HepG2 (cell line): ENCODE results near the gene OSGIN1. TPM values are rescaled to one million over a fixed set of nuclear protein-coding genes. Genes with fewer than 3 reads are reported as not detected.

ENCODE experiments used
- CREB1 ChIP-seq, 2 experiments: fragments of 450-650 bp in 1 of 2; IDR thresholded peaks; 2 replicates each; pipeline ENCODE4 v1.6.1; 2016 to 2017; ENCODE audit warnings: control low read depth in 1 of 2, mild to moderate bottlenecking in 1 of 2, missing compliant biosample characterization in 1 of 2, missing genetic modification characterization in 1 of 2
- ELF3 ChIP-seq: IDR thresholded peaks from 2 replicates; pipeline ENCODE4 v1.6.1; 2016; ENCODE audit warnings: missing genetic modification reagents, missing compliant biosample characterization
- GABPA ChIP-seq, 2 experiments: IDR thresholded peaks; 2 replicates each; pipeline ENCODE4 v1.6.1; 2011 to 2016; ENCODE audit warnings: low read depth in 2 of 2, low read length in 1 of 2, missing biosample characterization in 1 of 2, missing genetic modification characterization in 1 of 2
- LCORL ChIP-seq, 2 experiments: fragments of 450-650 bp in 1 of 2; sonication (generic) in 1 of 2; formaldehyde crosslinking in 1 of 2; IDR thresholded peaks; 2 replicates each; pipeline versions ENCODE4 v1.5.0 to v1.6.1; 2017 to 2020; ENCODE audit warnings: antibody characterized with exemption in 1 of 2, missing genetic modification reagents in 1 of 2
- MED1 ChIP-seq: sonication (generic); formaldehyde crosslinking; IDR thresholded peaks from 2 replicates; pipeline ENCODE4 v1.4.0; 2020; ENCODE audit warnings: missing genetic modification reagents
- POLR2A ChIP-seq, 2 experiments: IDR thresholded peaks; 2 replicates each; pipeline ENCODE4 v1.6.1; 2011; ENCODE audit warnings: low read depth in 2 of 2, low read length in 2 of 2, mild to moderate bottlenecking in 1 of 2, moderate library complexity in 1 of 2; ENCODE audit not compliant: insufficient read depth in 1 of 2
- SAP130 ChIP-seq: IDR thresholded peaks from 2 replicates; pipeline ENCODE4 v1.6.1; 2016; ENCODE audit warnings: low read depth
- SIX4 ChIP-seq: sonication (generic); formaldehyde crosslinking; IDR thresholded peaks from 2 replicates; pipeline ENCODE4 v1.4.0; 2020; ENCODE audit warnings: missing genetic modification reagents
- ZFAT ChIP-seq: sonication (generic); formaldehyde crosslinking; conservative IDR thresholded peaks from 2 replicates; pipeline ENCODE4 v1.8.1; 2023; ENCODE audit warnings: missing genetic modification reagents, inconsistent platforms
- ZFP82 ChIP-seq: sonication (generic); formaldehyde crosslinking; IDR thresholded peaks from 2 replicates; pipeline ENCODE4 v1.5.1; 2020; ENCODE audit warnings: mild to moderate bottlenecking, missing genetic modification reagents, borderline replicate concordance
- ZNF264 ChIP-seq: sonication (generic); formaldehyde crosslinking; IDR thresholded peaks from 2 replicates; pipeline ENCODE4 v1.4.0; 2020; ENCODE audit warnings: missing genetic modification reagents
- ZNF75D ChIP-seq: sonication (generic); formaldehyde crosslinking; IDR thresholded peaks from 2 replicates; pipeline ENCODE4 v1.8.1; 2023; ENCODE audit warnings: missing genetic modification reagents, mild to moderate bottlenecking, borderline replicate concordance
- ZSCAN20 ChIP-seq: sonication (generic); formaldehyde crosslinking; IDR thresholded peaks from 2 replicates; pipeline ENCODE4 v1.4.0; 2020; ENCODE audit warnings: missing genetic modification reagents, mild to moderate bottlenecking, borderline replicate concordance
- ZSCAN31 ChIP-seq: sonication (generic); formaldehyde crosslinking; IDR thresholded peaks from 2 replicates; pipeline ENCODE4 v1.5.0; 2020; ENCODE audit warnings: low read depth, mild to moderate bottlenecking, missing genetic modification reagents
- polyA plus RNA-seq, 8 experiments: library from polyadenylated mRNA; depleted of rRNA in 3 of 8; stranded (reverse) in 7 of 8; unstranded in 1 of 8; fragments of >200 nt; fragmentation: Illumina TruSeq in 4 of 8; extraction: Trizol in 4 of 8; gene quantifications; 2 replicates each; pipeline versions ENCODE4 v1.2.1 to v1.2.3, GENCODE V29; 2011 to 2016; ENCODE audit warnings: low read depth in 4 of 8, missing spikeins in 1 of 8, mixed read lengths in 1 of 8; ENCODE audit not compliant: insufficient read depth in 1 of 8
- total RNA-seq, 5 experiments: library from RNA; depleted of rRNA; stranded (reverse); fragments of >200 nt; fragmentation: Illumina TruSeq; extraction: Trizol; gene quantifications; 2 replicates each; pipeline ENCODE4 v1.2.3, GENCODE V29; 2016; ENCODE audit warnings: low read depth in 1 of 5
- TF ChIP-seq, protein P1 (sequence below): sonication (generic); formaldehyde crosslinking; IDR thresholded peaks from 2 replicates; pipeline ENCODE4 v1.5.0; 2020; ENCODE audit warnings: mild to moderate bottlenecking, missing genetic modification reagents, moderate library complexity
- TF ChIP-seq, protein P2 (sequence below): IDR thresholded peaks from 2 replicates; pipeline ENCODE4 v1.6.1; 2016; ENCODE audit warnings: control low read depth
- TF ChIP-seq, protein P3 (sequence below): IDR thresholded peaks from 2 replicates; pipeline ENCODE4 v1.6.1; 2016; ENCODE audit warnings: mild to moderate bottlenecking
- TF ChIP-seq, protein P4 (sequence below): sonication (generic); formaldehyde crosslinking; IDR thresholded peaks from 2 replicates; pipeline ENCODE4 v1.4.0; 2020; ENCODE audit warnings: missing genetic modification reagents
- TF ChIP-seq, protein P5 (sequence below): IDR thresholded peaks from 2 replicates; pipeline ENCODE4 v1.6.1; 2016; ENCODE audit warnings: low read depth
- TF ChIP-seq, protein P6 (sequence below): sonication (generic); formaldehyde crosslinking; IDR thresholded peaks from 2 replicates; pipeline ENCODE4 v1.4.0; 2020; ENCODE audit warnings: low read depth, mild to moderate bottlenecking, missing genetic modification reagents

The OSGIN1 gene
- total and polyA plus RNA-seq, 2 of the 13 experiments (the other 11 are each of a cell fraction or from before 2014, with no cell fraction given), result 20.5 to 27.1 TPM

DNA sequence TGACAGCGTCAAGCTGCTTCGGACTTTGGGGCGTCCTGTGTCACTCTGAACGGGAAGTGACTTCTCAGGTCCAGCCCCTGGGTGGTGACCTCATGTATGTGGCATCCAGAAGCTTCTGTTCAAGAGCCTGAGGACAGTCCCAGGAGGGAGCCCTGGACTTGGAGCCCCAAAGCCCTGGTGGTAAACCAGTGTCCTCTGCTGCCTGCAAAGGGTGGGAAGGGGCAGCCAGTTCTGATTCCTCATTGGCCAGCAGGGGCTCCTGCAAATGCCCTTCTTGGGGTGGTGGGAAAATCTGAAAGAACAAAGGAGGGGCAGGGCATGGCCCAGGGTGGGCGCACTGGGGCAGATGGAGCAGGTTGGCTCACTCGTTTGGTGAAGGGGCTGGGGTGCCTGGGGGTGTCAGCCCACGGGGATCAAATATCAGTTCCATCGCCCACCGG, 1.6 kb downstream of the OSGIN1 start (continued):
- TF ChIP-seq GABPA (IDR thresholded peaks at IDR 0.05; ENCODE audit: low read depth, low read length) (no peak), GABPA (CRISPR knock-in tag; IDR thresholded peaks at IDR 0.05; ENCODE audit: low read depth) (no peak), ELF3 (peak; percentile 71), SAP130 (CRISPR knock-in tag) (peak; percentile 88), ZNF264 (no peak), CREB1 (IDR thresholded peaks at IDR 0.05) (0 out of 2 replicates have a peak, but pooled peaks have one; percentile 4), CREB1 (CRISPR knock-in tag; IDR thresholded peaks at IDR 0.05) (no peak), SIX4 (CRISPR knock-in tag) (no peak), ZFAT (no peak), LCORL (IDR thresholded peaks at IDR 0.05) (no peak), LCORL (CRISPR knock-in tag; IDR thresholded peaks at IDR 0.05) (peak; percentile 83), ZNF75D (CRISPR knock-in tag) (no peak), ZFP82 (CRISPR knock-in tag) (no peak), MED1 (0 out of 2 replicates have a peak, but pooled peaks have one; percentile 32), ZSCAN20 (CRISPR knock-in tag) (0 out of 2 replicates have a peak, but pooled peaks have one; percentile 34), ZSCAN31 (CRISPR knock-in tag) (no peak), POLR2A (IDR thresholded peaks at IDR 0.05; ENCODE audit: insufficient read depth in 1 of 2, low read depth in 2 of 2, low read length in 2 of 2) (peak in 1 of 2 experiments; percentile 48; a peak in 1 of 4 replicates)
- TF ChIP-seq, protein P1, sequence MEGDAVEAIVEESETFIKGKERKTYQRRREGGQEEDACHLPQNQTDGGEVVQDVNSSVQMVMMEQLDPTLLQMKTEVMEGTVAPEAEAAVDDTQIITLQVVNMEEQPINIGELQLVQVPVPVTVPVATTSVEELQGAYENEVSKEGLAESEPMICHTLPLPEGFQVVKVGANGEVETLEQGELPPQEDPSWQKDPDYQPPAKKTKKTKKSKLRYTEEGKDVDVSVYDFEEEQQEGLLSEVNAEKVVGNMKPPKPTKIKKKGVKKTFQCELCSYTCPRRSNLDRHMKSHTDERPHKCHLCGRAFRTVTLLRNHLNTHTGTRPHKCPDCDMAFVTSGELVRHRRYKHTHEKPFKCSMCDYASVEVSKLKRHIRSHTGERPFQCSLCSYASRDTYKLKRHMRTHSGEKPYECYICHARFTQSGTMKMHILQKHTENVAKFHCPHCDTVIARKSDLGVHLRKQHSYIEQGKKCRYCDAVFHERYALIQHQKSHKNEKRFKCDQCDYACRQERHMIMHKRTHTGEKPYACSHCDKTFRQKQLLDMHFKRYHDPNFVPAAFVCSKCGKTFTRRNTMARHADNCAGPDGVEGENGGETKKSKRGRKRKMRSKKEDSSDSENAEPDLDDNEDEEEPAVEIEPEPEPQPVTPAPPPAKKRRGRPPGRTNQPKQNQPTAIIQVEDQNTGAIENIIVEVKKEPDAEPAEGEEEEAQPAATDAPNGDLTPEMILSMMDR (CRISPR knock-in tag), result peak; percentile 45; the same call in 1 of the 2 replicates
- TF ChIP-seq, protein P2, sequence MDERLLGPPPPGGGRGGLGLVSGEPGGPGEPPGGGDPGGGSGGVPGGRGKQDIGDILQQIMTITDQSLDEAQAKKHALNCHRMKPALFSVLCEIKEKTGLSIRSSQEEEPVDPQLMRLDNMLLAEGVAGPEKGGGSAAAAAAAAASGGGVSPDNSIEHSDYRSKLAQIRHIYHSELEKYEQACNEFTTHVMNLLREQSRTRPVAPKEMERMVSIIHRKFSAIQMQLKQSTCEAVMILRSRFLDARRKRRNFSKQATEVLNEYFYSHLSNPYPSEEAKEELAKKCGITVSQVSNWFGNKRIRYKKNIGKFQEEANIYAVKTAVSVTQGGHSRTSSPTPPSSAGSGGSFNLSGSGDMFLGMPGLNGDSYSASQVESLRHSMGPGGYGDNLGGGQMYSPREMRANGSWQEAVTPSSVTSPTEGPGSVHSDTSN, result peak; percentile 66; the same call in 1 of the 2 replicates
- TF ChIP-seq, protein P3, sequence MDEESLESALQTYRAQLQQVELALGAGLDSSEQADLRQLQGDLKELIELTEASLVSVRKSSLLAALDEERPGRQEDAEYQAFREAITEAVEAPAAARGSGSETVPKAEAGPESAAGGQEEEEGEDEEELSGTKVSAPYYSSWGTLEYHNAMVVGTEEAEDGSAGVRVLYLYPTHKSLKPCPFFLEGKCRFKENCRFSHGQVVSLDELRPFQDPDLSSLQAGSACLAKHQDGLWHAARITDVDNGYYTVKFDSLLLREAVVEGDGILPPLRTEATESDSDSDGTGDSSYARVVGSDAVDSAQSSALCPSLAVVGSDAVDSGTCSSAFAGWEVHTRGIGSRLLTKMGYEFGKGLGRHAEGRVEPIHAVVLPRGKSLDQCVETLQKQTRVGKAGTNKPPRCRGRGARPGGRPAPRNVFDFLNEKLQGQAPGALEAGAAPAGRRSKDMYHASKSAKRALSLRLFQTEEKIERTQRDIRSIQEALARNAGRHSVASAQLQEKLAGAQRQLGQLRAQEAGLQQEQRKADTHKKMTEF, result no peak
- TF ChIP-seq, protein P4, sequence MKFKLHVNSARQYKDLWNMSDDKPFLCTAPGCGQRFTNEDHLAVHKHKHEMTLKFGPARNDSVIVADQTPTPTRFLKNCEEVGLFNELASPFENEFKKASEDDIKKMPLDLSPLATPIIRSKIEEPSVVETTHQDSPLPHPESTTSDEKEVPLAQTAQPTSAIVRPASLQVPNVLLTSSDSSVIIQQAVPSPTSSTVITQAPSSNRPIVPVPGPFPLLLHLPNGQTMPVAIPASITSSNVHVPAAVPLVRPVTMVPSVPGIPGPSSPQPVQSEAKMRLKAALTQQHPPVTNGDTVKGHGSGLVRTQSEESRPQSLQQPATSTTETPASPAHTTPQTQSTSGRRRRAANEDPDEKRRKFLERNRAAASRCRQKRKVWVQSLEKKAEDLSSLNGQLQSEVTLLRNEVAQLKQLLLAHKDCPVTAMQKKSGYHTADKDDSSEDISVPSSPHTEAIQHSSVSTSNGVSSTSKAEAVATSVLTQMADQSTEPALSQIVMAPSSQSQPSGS (CRISPR knock-in tag), result peak; percentile 87; the same call in 1 of the 2 replicates
- TF ChIP-seq, protein P5, sequence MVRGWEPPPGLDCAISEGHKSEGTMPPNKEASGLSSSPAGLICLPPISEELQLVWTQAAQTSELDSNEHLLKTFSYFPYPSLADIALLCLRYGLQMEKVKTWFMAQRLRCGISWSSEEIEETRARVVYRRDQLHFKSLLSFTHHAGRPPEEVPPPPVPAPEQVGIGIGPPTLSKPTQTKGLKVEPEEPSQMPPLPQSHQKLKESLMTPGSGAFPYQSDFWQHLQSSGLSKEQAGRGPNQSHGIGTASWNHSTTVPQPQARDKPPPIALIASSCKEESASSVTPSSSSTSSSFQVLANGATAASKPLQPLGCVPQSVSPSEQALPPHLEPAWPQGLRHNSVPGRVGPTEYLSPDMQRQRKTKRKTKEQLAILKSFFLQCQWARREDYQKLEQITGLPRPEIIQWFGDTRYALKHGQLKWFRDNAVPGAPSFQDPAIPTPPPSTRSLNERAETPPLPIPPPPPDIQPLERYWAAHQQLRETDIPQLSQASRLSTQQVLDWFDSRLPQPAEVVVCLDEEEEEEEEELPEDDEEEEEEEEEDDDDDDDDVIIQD, result no peak
- TF ChIP-seq, protein P6, sequence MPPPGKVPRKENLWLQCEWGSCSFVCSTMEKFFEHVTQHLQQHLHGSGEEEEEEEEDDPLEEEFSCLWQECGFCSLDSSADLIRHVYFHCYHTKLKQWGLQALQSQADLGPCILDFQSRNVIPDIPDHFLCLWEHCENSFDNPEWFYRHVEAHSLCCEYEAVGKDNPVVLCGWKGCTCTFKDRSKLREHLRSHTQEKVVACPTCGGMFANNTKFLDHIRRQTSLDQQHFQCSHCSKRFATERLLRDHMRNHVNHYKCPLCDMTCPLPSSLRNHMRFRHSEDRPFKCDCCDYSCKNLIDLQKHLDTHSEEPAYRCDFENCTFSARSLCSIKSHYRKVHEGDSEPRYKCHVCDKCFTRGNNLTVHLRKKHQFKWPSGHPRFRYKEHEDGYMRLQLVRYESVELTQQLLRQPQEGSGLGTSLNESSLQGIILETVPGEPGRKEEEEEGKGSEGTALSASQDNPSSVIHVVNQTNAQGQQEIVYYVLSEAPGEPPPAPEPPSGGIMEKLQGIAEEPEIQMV, result no peak
